GM12801 (cell line): ENCODE data around the gene FILIP1L.

Experiments
- TF ChIP-seq, protein P1 (sequence below): IDR thresholded peaks from one replicate; pipeline ENCODE4 v1.5.1; 2011; ENCODE audit warnings: control low read depth; ENCODE audit not compliant: insufficient read length; ENCODE audit errors: extremely low read depth

Gene FILIP1L

DNA sequence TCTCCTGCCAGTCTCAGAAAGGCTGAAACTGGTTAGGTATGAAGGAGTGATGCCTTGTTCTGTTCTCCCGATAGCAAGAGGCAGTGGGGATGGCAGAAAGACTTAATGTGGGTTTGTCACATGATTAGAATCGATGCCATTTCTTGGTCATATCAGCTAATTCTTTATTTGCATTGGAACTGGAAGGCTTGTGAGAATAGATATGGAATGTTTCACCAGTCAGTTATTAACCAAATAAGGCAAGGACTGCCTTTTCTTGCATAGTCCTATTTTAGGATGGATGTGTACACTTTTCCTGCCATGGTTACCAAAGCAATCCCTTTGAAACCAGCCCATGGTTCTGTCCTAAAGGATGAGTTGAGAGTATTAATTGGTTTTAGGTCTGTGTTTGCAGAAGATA, 33.7 kb downstream of the FILIP1L start:
- TF ChIP-seq, protein P1, sequence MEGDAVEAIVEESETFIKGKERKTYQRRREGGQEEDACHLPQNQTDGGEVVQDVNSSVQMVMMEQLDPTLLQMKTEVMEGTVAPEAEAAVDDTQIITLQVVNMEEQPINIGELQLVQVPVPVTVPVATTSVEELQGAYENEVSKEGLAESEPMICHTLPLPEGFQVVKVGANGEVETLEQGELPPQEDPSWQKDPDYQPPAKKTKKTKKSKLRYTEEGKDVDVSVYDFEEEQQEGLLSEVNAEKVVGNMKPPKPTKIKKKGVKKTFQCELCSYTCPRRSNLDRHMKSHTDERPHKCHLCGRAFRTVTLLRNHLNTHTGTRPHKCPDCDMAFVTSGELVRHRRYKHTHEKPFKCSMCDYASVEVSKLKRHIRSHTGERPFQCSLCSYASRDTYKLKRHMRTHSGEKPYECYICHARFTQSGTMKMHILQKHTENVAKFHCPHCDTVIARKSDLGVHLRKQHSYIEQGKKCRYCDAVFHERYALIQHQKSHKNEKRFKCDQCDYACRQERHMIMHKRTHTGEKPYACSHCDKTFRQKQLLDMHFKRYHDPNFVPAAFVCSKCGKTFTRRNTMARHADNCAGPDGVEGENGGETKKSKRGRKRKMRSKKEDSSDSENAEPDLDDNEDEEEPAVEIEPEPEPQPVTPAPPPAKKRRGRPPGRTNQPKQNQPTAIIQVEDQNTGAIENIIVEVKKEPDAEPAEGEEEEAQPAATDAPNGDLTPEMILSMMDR = no peak

DNA sequence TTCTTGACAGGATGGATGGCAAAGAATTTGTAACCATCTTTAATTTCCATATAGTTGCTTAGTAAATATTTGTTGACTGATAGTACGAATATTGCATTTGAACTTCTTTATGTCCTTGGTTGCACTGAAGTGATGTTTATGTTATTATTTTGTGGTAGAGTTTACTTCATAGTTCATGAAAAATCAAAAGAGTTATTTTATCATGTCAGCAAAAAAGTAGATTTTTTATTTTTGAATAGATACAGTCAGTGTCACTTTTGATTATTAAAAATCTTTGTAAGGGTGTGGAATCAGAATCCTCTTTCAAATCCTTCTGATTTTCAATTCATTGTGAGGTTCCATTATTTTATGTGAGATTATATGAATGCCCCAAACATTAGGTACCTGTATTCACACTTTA, 35.0 kb downstream of the FILIP1L start:
- TF ChIP-seq, protein P1 = no peak

DNA sequence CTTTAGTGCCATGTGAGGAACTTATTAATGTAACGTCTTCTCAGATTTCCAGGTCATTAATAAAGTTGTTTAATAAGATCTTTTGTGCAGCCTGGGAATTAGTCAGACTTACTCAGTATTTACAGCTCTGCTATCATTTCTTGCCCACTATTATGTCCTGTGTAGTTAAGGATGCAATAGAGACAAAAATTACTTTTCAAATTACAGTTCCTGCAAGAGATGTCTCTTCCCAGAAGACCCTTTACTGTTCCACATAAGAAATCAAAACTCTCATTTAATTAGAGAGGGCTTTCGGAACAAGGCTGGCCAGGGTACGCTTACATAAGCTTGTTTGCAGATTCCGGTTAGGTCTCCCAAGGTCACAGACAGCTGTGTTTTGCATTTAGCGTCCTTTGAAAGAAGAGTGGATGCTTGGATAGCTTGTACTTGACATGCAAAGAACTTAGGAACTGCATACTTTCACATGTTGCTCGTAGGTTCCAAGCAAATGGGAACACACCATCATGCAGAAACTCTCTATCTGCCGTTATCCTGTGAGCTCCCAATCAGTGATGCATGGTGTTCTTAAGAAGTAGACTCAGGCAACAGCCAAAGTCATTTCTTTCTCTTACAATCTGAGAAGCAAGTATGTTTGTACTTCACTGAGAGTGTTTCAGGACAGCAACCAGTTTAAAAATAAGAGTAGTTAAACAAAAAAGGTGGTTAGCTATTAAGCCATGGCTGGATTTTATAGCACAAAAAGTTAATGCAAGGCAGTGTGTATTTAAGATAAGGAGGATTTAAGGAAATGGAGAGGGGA, 37.4 kb downstream of the FILIP1L start:
- TF ChIP-seq, protein P1 = no peak

DNA sequence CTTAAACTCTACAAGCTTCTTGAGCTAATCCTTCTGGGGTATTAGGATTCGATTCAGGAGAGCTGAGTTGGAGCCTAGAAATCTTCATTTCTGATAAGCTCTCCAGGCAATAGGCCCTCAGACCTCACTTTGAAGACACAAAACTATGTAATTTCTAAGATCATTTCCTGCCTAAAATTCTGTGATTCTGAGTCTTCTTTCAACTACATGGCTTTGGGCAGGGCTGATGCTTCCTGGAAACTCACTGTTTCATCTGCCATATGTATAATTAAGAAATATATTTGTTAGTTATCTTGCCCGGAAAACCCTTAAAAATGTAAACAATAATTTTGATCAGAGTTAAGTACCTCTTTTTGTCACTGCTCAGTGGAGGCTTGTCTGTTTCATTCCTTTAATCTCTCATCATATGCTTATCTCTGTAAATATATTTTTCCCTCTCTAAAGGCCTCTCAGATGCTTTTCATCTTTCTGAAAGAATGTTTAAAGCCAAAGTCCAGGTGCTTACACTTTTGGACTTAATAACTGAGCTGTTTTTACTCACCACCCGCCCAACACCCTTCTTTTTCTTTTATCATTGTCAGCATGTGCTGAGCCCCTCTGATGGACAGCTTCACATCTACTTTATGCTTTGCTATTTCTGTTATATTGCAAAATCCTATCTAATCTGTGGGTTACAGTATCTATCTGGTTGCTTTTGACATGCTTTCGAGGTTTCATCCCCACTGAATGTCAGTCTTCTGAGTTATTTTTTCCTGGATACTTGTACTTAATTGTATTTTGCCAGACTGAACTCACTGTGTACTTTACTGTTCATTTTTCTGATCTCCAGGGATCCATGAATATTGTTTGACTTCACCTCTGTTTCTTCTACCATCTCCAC, 38.2 kb downstream of the FILIP1L start:
- TF ChIP-seq, protein P1 = no peak

DNA sequence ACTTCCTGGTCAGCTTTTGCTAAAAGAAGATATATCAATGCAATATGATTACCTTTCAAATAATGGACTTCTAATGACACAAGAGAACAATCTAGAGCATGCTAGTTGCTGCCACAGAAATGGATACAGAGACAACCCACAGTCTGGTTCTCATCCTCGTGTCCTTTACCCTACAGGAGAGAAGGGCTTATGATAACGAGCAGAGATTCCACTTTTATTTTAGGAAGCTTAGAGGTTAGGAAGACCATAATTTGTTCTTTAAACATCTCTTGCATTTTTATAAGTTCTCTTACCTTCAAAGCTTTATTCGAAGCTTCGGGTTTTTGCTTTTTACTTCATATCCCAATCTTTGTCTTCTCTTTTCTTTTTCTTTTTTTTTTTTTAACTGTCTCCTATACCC, 39.1 kb downstream of the FILIP1L start:
- TF ChIP-seq, protein P1 = no peak

DNA sequence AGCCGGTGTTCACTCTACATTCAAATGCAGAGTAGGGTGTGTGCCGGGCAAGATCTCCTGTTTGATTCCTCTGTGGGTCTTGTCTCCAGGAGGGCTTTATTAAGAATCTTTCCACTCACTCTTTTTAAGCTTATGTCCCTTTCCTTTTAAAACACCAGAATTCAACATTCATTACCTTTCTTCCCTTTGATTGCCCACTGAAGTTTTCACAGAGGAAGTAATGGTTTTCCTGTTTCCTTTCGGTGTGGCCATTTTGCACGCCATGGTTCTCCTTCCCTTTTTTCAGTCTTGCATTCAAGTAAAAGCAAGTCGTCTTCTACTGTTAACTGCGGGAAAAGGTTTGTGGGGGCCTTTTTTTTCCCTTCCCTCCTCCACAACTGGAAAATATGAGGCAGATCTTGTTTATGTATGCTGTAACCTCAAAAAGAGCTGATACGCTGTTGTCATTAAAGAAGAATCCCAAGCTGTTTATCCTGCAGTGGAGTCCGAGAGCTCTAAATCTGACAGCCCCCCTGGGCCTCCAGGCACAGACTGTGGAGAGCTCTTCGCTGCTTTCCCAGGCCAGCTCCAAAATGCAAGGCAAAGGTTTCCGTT, 40.5 kb downstream of the FILIP1L start:
- TF ChIP-seq, protein P1 = no peak

DNA sequence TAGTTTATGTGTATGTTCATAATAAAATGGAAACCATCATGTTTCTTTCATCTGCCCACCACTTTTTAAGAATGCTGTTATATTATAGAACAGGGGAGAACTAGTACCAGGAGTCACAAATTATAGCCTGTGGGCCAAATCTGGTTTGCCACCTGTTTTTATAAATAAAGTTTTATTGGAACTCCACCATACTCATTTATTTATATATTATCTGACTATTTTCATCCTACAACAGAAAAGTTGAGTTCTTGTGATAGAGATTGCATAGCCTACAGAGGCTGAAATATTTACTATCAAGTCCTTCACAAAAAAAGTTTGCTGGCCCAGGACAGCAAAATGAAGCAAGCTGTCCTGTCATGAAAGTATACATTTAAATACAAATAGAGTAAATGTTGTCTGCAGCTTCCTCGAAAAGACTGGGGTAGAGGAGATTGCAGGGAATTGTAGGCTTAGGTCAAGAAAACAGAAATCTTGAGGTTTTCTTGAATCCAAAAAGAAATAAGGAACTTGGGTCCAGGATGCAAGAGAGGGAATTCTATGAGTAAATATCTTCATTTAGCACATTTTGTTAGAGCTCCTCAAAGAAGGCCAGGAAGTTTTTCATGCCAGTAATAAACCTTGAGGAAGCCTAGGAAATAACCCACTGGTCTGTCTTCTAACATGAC, 41.1 kb downstream of the FILIP1L start:
- TF ChIP-seq, protein P1 = no peak
